Hematopoietic multipotent progenitor cell treated with erythropoietin and hydrocortisone succinate and interleukin-3 and kit ligand, for 4 days (in vitro differentiated cells): ENCODE results near the gene PRPS1L1.

Experiments used
- DNase-seq: peaks from one replicate; pipeline ENCODE4 v3.0.0-alpha.2; 2015

PRPS1L1 gene

GRCh38 chr7:18027628-18028027, at the start of gene PRPS1L1:
Gene PRPS1L1 (minus strand): TSS chr7:18027846.
- DNase-seq: no peak

- no peak for DNase-seq
Observed at GRCh38 chr7:18076461-18076860, 48.8 kb upstream of the PRPS1L1 start.

GRCh38 chr7:18068745-18069144, 41.1 kb upstream of the PRPS1L1 start:
- DNase-seq: no peak

- DNase-seq: peak; percentile 48
Observed at GRCh38 chr7:18064242-18064838, 36.7 kb upstream of the PRPS1L1 start.

GRCh38 chr7:18063149-18063901, 35.7 kb upstream of the PRPS1L1 start:
- no peak for DNase-seq

GRCh38 chr7:18059171-18059570, 31.5 kb upstream of the PRPS1L1 start:
- DNase-seq: no peak

GRCh38 chr7:18053941-18054340, 26.3 kb upstream of the PRPS1L1 start:
- no peak for DNase-seq

- DNase-seq: no peak
Observed at GRCh38 chr7:18053177-18053928, 25.7 kb upstream of the PRPS1L1 start.

GRCh38 chr7:18049262-18049661, 21.6 kb upstream of the PRPS1L1 start:
- no peak for DNase-seq

- no peak for DNase-seq
Observed at GRCh38 chr7:18046601-18047000, 19.0 kb upstream of the PRPS1L1 start.

GRCh38 chr7:18045171-18045570, 17.5 kb upstream of the PRPS1L1 start:
- no peak for DNase-seq

- no peak for DNase-seq
Observed at GRCh38 chr7:18041191-18041590, 13.5 kb upstream of the PRPS1L1 start.

GRCh38 chr7:18040196-18040595, 12.6 kb upstream of the PRPS1L1 start:
- DNase-seq: no peak

GRCh38 chr7:18038382-18038781, 10.7 kb upstream of the PRPS1L1 start:
- DNase-seq: no peak

- no peak for DNase-seq
Observed at GRCh38 chr7:18037609-18038008, 10.0 kb upstream of the PRPS1L1 start.

GRCh38 chr7:18036783-18037182, 9.1 kb upstream of the PRPS1L1 start:
- DNase-seq: no peak

- DNase-seq: no peak
Observed at GRCh38 chr7:18030758-18031157, 3.1 kb upstream of the PRPS1L1 start.

GRCh38 chr7:18020138-18020715, 7.4 kb downstream of the PRPS1L1 start:
- DNase-seq: no peak

GRCh38 chr7:18019555-18019954, 8.1 kb downstream of the PRPS1L1 start:
- DNase-seq: no peak

- DNase-seq: no peak
Observed at GRCh38 chr7:18018296-18019215, 9.1 kb downstream of the PRPS1L1 start.

- DNase-seq: no peak
Observed at GRCh38 chr7:18016547-18017444, 10.8 kb downstream of the PRPS1L1 start.
